K562 (cell line): ENCODE results near the gene NELL1.

ENCODE experiments used
- SAFB2 ChIP-seq: fragments of 200-400 bp; formaldehyde crosslinking; IDR thresholded peaks from 2 replicates; pipeline ENCODE4 v1.6.1; 2018; ENCODE audit warnings: borderline replicate concordance, low read length, low read depth, moderate library complexity; ENCODE audit not compliant: severe bottlenecking
- YY1 ChIP-seq, 3 experiments: IDR thresholded peaks; 2 replicates each; pipeline ENCODE4 v1.6.1; 2011; ENCODE audit warnings: low read length in 2 of 3, mild to moderate bottlenecking in 2 of 3, moderate library complexity in 2 of 3, borderline replicate concordance in 1 of 3, control low read depth in 1 of 3, low read depth in 1 of 3; ENCODE audit not compliant: insufficient read depth in 3 of 3, insufficient replicate concordance in 2 of 3, control insufficient read depth in 1 of 3, insufficient read length in 1 of 3; ENCODE audit errors: extremely low read depth in 1 of 3

DNA sequence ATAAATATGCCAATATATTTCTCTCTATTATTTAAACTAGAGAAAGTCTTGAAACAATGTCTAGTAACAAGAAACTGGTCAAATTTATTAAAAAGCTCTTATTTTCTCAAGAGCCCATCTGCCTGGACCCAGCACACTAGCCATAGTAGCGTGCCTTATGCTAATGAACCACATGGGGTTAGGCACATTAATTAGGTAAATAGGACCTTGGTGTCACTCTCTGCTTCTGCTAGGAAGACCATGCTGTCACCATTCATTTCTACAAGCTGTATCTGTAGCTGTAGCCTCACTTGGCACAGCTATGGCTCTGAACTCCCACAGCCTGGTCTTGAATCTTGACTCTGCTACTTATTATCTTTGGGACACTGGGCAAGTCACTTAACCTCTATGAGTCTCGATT, 390.5 kb downstream of the NELL1 start:
- TF ChIP-seq SAFB2, result no peak
- TF ChIP-seq YY1 (IDR thresholded peaks at IDR 0.05; ENCODE audit: borderline replicate concordance in 1 of 3, control insufficient read depth in 1 of 3, extremely low read depth in 1 of 3, insufficient read depth in 3 of 3, insufficient read length in 1 of 3, insufficient replicate concordance in 2 of 3, low read depth in 1 of 3, low read length in 2 of 3), result no peak
